ENCODE measurements around the gene ANXA4. TPM values are rescaled to one million over a fixed set of nuclear protein-coding genes. Genes with fewer than 3 reads are reported as not detected.
A peak's percentile ranks its signal among the peaks of the same experiment; 100 is the strongest.

The ANXA4 gene
- total and polyA plus RNA-seq, 4 donors = 17.6 to 135 (median 59.4) TPM

DNA sequence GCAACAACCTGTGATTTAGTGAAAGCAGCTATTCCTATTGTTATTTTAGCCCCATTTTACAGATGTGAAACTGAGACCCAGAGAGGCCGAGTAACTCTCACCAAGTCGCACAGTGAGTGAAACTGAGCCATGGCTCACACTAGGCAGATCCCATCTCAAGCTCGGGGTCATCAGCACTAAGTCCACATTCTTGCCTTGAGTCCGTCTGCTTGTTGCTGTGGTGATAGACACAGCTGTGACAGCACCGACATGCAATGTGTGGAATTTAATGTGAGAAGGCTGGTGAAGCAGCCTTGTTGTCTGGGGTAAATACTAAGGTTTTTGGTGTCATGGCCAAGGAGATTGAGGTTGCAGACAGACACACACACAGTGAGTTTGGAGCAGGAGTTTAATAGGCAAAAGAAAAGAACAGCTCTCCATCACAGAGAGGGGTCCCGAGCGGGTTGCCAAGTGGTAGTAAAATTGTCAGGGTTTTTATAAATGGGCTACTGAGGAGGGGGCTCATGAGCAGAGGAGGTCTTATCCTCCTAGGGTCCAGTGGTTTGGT is 47.3 kb downstream of the ANXA4 start:
- no peak for DNase-seq (ENCODE audit: low spot score)
- H3K4me1 ChIP-seq (ENCODE audit: control insufficient read depth in 4 of 4, insufficient read depth in 4 of 4, low read length in 3 of 4) = peaks cover 7 to 35% (median 15%) of the 10 kb centered on the region in 4 donors
- TF ChIP-seq RXRA (IDR thresholded peaks at IDR 0.05) (peak; percentile 52 to 73), SP1 (IDR thresholded peaks at IDR 0.05) (peak; percentile 18)
- TF ChIP-seq, protein P1, sequence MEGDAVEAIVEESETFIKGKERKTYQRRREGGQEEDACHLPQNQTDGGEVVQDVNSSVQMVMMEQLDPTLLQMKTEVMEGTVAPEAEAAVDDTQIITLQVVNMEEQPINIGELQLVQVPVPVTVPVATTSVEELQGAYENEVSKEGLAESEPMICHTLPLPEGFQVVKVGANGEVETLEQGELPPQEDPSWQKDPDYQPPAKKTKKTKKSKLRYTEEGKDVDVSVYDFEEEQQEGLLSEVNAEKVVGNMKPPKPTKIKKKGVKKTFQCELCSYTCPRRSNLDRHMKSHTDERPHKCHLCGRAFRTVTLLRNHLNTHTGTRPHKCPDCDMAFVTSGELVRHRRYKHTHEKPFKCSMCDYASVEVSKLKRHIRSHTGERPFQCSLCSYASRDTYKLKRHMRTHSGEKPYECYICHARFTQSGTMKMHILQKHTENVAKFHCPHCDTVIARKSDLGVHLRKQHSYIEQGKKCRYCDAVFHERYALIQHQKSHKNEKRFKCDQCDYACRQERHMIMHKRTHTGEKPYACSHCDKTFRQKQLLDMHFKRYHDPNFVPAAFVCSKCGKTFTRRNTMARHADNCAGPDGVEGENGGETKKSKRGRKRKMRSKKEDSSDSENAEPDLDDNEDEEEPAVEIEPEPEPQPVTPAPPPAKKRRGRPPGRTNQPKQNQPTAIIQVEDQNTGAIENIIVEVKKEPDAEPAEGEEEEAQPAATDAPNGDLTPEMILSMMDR (IDR thresholded peaks at IDR 0.05; ENCODE audit: low read depth, low read length, missing input control) = no peak
- no peaks in the 10 kb centered on the region for H3K9me3 ChIP-seq (ENCODE audit: control insufficient read depth in 4 of 4, low read length in 3 of 4)
- H3K27me3 ChIP-seq (ENCODE audit: control insufficient read depth in 4 of 4, insufficient read depth in 4 of 4, low read length in 3 of 4) = no peaks in the 10 kb centered on the region
- H3K36me3 ChIP-seq (ENCODE audit: control insufficient read depth in 4 of 4, insufficient read depth in 3 of 4, low read depth in 1 of 4, low read length in 3 of 4) = peaks cover 0 to 10% (median 2%) of the 10 kb centered on the region in 4 donors
- peak overlapping the region; percentile 17 to 44 for H3K27ac ChIP-seq (ENCODE audit: low read depth in 1 of 2, low read length in 2 of 2)
- H3K9ac ChIP-seq (ENCODE audit: low read depth in 1 of 2, low read length in 2 of 2) = no peak overlapping the region
- WGBS = 79% methylated on average over 7 of the region's 7 CpGs
- H3K4me3 ChIP-seq (ENCODE audit: low read depth in 1 of 3, low read length in 3 of 3) = no peak overlapping the region

GRCh38 chr2:69789772-69790600 is 48.1 kb downstream of the ANXA4 start:
- Histone ChIP-seq H3K4me3 (ENCODE audit: low read depth in 1 of 3, low read length in 3 of 3) (no peak overlapping the region), H3K9ac (ENCODE audit: low read depth in 1 of 2, low read length in 2 of 2) (peak overlapping the region in 1 of 2 donors; percentile 10), H3K9me3 (ENCODE audit: control insufficient read depth in 4 of 4, low read length in 3 of 4) (no peaks in the 10 kb centered on the region), H3K27ac (ENCODE audit: low read depth in 1 of 2, low read length in 2 of 2) (peak overlapping the region; percentile 17 to 44), H3K4me1 (ENCODE audit: control insufficient read depth in 4 of 4, insufficient read depth in 4 of 4, low read length in 3 of 4) (peaks cover 3 to 29% (median 9%) of the 10 kb centered on the region in 4 donors), H3K27me3 (ENCODE audit: control insufficient read depth in 4 of 4, insufficient read depth in 4 of 4, low read length in 3 of 4) (no peaks in the 10 kb centered on the region), H3K36me3 (ENCODE audit: control insufficient read depth in 4 of 4, insufficient read depth in 3 of 4, low read depth in 1 of 4, low read length in 3 of 4) (peaks cover 0 to 10% (median 2%) of the 10 kb centered on the region in 4 donors)
- DNase-seq (ENCODE audit: low spot score) = no peak
- TF ChIP-seq NR2F2 (IDR thresholded peaks at IDR 0.05) = no peak
- TF ChIP-seq, protein P2, sequence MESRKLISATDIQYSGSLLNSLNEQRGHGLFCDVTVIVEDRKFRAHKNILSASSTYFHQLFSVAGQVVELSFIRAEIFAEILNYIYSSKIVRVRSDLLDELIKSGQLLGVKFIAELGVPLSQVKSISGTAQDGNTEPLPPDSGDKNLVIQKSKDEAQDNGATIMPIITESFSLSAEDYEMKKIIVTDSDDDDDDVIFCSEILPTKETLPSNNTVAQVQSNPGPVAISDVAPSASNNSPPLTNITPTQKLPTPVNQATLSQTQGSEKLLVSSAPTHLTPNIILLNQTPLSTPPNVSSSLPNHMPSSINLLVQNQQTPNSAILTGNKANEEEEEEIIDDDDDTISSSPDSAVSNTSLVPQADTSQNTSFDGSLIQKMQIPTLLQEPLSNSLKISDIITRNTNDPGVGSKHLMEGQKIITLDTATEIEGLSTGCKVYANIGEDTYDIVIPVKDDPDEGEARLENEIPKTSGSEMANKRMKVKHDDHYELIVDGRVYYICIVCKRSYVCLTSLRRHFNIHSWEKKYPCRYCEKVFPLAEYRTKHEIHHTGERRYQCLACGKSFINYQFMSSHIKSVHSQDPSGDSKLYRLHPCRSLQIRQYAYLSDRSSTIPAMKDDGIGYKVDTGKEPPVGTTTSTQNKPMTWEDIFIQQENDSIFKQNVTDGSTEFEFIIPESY (IDR thresholded peaks at IDR 0.05) = no peak
- no peak for TF ChIP-seq GABPA (IDR thresholded peaks at IDR 0.05 in 1 of 2, conservative IDR thresholded peaks at IDR 0.05 in 1 of 2)
- TF ChIP-seq YY1 (IDR thresholded peaks at IDR 0.05) = no peak
- TF ChIP-seq TAF1 (conservative IDR thresholded peaks at IDR 0.05) = no peak
- TF ChIP-seq RAD21 (IDR thresholded peaks at IDR 0.05) = no peak
- no peak for TF ChIP-seq FOXA1 (IDR thresholded peaks at IDR 0.05)
- TF ChIP-seq EGR1 (IDR thresholded peaks at IDR 0.05; ENCODE audit: low read depth in 2 of 2) = no peak
- no peak for TF ChIP-seq HNF4G (IDR thresholded peaks at IDR 0.05)
- TF ChIP-seq HNF4A (conservative IDR thresholded peaks at IDR 0.05) = no peak
- TF ChIP-seq, protein P3, sequence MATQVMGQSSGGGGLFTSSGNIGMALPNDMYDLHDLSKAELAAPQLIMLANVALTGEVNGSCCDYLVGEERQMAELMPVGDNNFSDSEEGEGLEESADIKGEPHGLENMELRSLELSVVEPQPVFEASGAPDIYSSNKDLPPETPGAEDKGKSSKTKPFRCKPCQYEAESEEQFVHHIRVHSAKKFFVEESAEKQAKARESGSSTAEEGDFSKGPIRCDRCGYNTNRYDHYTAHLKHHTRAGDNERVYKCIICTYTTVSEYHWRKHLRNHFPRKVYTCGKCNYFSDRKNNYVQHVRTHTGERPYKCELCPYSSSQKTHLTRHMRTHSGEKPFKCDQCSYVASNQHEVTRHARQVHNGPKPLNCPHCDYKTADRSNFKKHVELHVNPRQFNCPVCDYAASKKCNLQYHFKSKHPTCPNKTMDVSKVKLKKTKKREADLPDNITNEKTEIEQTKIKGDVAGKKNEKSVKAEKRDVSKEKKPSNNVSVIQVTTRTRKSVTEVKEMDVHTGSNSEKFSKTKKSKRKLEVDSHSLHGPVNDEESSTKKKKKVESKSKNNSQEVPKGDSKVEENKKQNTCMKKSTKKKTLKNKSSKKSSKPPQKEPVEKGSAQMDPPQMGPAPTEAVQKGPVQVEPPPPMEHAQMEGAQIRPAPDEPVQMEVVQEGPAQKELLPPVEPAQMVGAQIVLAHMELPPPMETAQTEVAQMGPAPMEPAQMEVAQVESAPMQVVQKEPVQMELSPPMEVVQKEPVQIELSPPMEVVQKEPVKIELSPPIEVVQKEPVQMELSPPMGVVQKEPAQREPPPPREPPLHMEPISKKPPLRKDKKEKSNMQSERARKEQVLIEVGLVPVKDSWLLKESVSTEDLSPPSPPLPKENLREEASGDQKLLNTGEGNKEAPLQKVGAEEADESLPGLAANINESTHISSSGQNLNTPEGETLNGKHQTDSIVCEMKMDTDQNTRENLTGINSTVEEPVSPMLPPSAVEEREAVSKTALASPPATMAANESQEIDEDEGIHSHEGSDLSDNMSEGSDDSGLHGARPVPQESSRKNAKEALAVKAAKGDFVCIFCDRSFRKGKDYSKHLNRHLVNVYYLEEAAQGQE (IDR thresholded peaks at IDR 0.05) = no peak
- TF ChIP-seq, protein P1 (IDR thresholded peaks at IDR 0.05; ENCODE audit: low read depth, low read length, missing input control) = no peak
- no peak for TF ChIP-seq SP1 (IDR thresholded peaks at IDR 0.05)
- TF ChIP-seq RXRA (IDR thresholded peaks at IDR 0.05) = no peak
- TF ChIP-seq FOXA2 (IDR thresholded peaks at IDR 0.05) = no peak
- WGBS = 64% methylated on average over 7 of the region's 7 CpGs

Data from liver (tissue), 9 donors.